GM12878 (cell line): Measurements from ENCODE around the gene ACE. TPM values are rescaled to one million over a fixed set of nuclear protein-coding genes. Genes with fewer than 3 reads are reported as not detected.

Experiments used
- ATAC-seq: fragments of 200-7000 bp; cut with Tn5 transposase; 3 replicates; pipeline ENCODE4 v1.9.1; 2020; ENCODE audit warnings: mild to moderate bottlenecking, moderate library complexity
- BruUV-seq: library from RNA; stranded (reverse); fragments of 400-500 nt; replicated peaks from 2 replicates; lab custom pipeline; 2021; lab: Mats Ljungman, UMichigan
- CTCF ChIA-PET: fragments of 300-600 bp; sonication (Branson Sonifier 250); formaldehyde crosslinking; extraction: SDS; loops from one replicate; lab custom pipeline; 2021; ENCODE audit warnings: inconsistent platforms; lab: Yijun Ruan, JAX
- POLR2A ChIA-PET: fragments of 350-600 bp; formaldehyde crosslinking; extraction: SDS; loops from one replicate; lab custom pipeline; 2021; ENCODE audit warnings: inconsistent platforms; lab: Charles Lee
- RAD21 ChIA-PET: fragments of 300-600 bp; sonication (Branson Sonifier 250); formaldehyde crosslinking; loops from one replicate; lab custom pipeline; 2023; ENCODE audit warnings: antibody characterized with exemption; ENCODE audit not compliant: unreplicated experiment; lab: Charles Lee
- SMC1A ChIA-PET: fragments of 300-600 bp; sonication (Branson Sonifier 250); formaldehyde crosslinking; loops from one replicate; lab custom pipeline; 2023; ENCODE audit not compliant: unreplicated experiment, uncharacterized antibody; lab: Charles Lee
- DNase-seq: peaks from one replicate; pipeline ENCODE4 v3.0.0-alpha.2; 2011; ENCODE audit warnings: low read depth, low spot score
- FAIRE-seq: peaks from 3 replicates; lab custom pipeline; 2011; peaks lifted over from hg19 to GRCh38; lab: Jason Lieb, UNC
- H2AFZ ChIP-seq: 2 replicates; pipeline ENCODE4 v1.6.0; 2011; ENCODE audit warnings: low read depth, low read length, control low read depth; ENCODE audit not compliant: control insufficient read depth
- H3K27ac ChIP-seq: 2 replicates; pipeline ENCODE4 v1.5.1; 2011; ENCODE audit warnings: control low read depth; ENCODE audit not compliant: control insufficient read depth, insufficient read depth
- H3K27me3 ChIP-seq, 2 experiments: replicated peaks in 1 of 2; 2 replicates each; pipeline versions ENCODE4 v1.6.0 to v1.6.1; 2011; ENCODE audit warnings: low read length in 1 of 2; ENCODE audit not compliant: control insufficient read depth in 2 of 2, insufficient read depth in 2 of 2
- H3K36me3 ChIP-seq, 2 experiments: 2 replicates each; pipeline ENCODE4 v1.5.1; 2011; ENCODE audit warnings: low read length in 1 of 2; ENCODE audit not compliant: control insufficient read depth in 2 of 2, insufficient read depth in 2 of 2
- H3K4me1 ChIP-seq: 2 replicates; pipeline ENCODE4 v1.6.1; 2011; ENCODE audit warnings: mild to moderate bottlenecking, low read length, moderate library complexity, mixed read lengths; ENCODE audit not compliant: control insufficient read depth, insufficient read depth
- H3K4me2 ChIP-seq: 2 replicates; pipeline ENCODE4 v1.6.0; 2011; ENCODE audit warnings: control low read depth; ENCODE audit not compliant: control insufficient read depth, insufficient read depth
- H3K4me3 ChIP-seq: fragments of 200-600 bp; sonication (generic); 2 replicates; pipeline ENCODE4 v1.5.1; 2016
- H3K79me2 ChIP-seq: 2 replicates; pipeline ENCODE4 v1.6.0; 2011; ENCODE audit warnings: low read length; ENCODE audit not compliant: control insufficient read depth, insufficient read depth
- H3K9ac ChIP-seq: 2 replicates; pipeline ENCODE4 v1.8.0; 2011; ENCODE audit warnings: low read length, control low read depth, mixed read lengths; ENCODE audit not compliant: control insufficient read depth, insufficient read depth
- H3K9me3 ChIP-seq: replicated peaks from 3 replicates; pipeline ENCODE4 v1.5.1; 2011; ENCODE audit warnings: mild to moderate bottlenecking, low read length; ENCODE audit not compliant: control insufficient read depth, insufficient read depth
- H4K20me1 ChIP-seq: 2 replicates; pipeline ENCODE4 v1.6.0; 2011; ENCODE audit not compliant: control insufficient read depth, insufficient read depth
- E2F4 ChIP-seq: IDR thresholded peaks from 2 replicates; pipeline ENCODE4 v1.6.1; 2012; ENCODE audit warnings: low read depth, low read length, improper control_type of control experiment
- NBN ChIP-seq: fragments of 450-650 bp; IDR thresholded peaks from 2 replicates; pipeline ENCODE4 v1.6.1; 2016
- POLR2AphosphoS5 ChIP-seq: IDR thresholded peaks from 2 replicates; pipeline ENCODE4 v1.6.1; 2011; ENCODE audit warnings: mild to moderate bottlenecking, low read length, inconsistent platforms
- RUNX3 ChIP-seq: IDR thresholded peaks from 2 replicates; pipeline ENCODE4 v1.6.1; 2012; ENCODE audit warnings: low read length, inconsistent platforms
- SMAD1 ChIP-seq: fragments of 450-650 bp; IDR thresholded peaks from 2 replicates; pipeline ENCODE4 v1.6.1; 2018; ENCODE audit warnings: mild to moderate bottlenecking, low read depth; ENCODE audit not compliant: partially characterized antibody
- SMC3 ChIP-seq: IDR thresholded peaks from 2 replicates; pipeline ENCODE4 v1.6.1; 2011; ENCODE audit warnings: low read length, improper control_type of control experiment, borderline replicate concordance
- WGBS: methylation state at CpG from one replicate; pipeline ENCODE4 v1.1.6; 2016; ENCODE audit warnings: low lambda C conversion rate; ENCODE audit not compliant: insufficient replicate concordance, insufficient coverage; ENCODE audit errors: missing lambda C conversion rate; 5-methylcytosine and 5-hydroxymethylcytosine counted together
- in situ Hi-C: fragments of 300-500 bp; cut with MboI; formaldehyde crosslinking; loops from 9 replicates; pipeline ENCODE4 v1.14.3; 2018; ENCODE audit warnings: mixed read lengths
- intact Hi-C: fragments of 100-400 bp; cut with micrococcal nuclease; formaldehyde crosslinking; loops from one replicate; pipeline ENCODE4 v1.14.2; 2022; ENCODE audit not compliant: unreplicated experiment
- polyA plus RNA-seq, 11 experiments: library from polyadenylated mRNA; depleted of rRNA in 4 of 11; unstranded in 6 of 11; stranded (reverse) in 5 of 11; fragments of >200 nt; fragmentation: Nextera tagmentation in 4 of 11; fragmentation: Illumina TruSeq in 1 of 11; extraction: Ambion mirVana in 4 of 11; extraction: Trizol in 1 of 11; gene quantifications; 1 replicate in 1 of 11; 2 replicates in 10 of 11; pipeline versions ENCODE4 v1.2.1 to v1.2.3, GENCODE V29; 2011 to 2016; ENCODE audit warnings: inconsistent platforms in 2 of 11, missing spikeins in 2 of 11, low read depth in 1 of 11
- total RNA-seq, 4 experiments: library from RNA; depleted of rRNA in 3 of 4; stranded (reverse); fragments of >200 nt in 3 of 4; fragmentation: Illumina TruSeq in 1 of 4; extraction: Trizol in 1 of 4; gene quantifications; 2 replicates each; pipeline versions ENCODE4 v1.2.1 to v1.2.3, GENCODE V29; 2013 to 2021

ACE gene
- total and polyA plus RNA-seq, 10 of the 15 experiments (the other 5 are each of a cell fraction or from before 2014, with no cell fraction given): 0.46 TPM; not detected in 9

DNA sequence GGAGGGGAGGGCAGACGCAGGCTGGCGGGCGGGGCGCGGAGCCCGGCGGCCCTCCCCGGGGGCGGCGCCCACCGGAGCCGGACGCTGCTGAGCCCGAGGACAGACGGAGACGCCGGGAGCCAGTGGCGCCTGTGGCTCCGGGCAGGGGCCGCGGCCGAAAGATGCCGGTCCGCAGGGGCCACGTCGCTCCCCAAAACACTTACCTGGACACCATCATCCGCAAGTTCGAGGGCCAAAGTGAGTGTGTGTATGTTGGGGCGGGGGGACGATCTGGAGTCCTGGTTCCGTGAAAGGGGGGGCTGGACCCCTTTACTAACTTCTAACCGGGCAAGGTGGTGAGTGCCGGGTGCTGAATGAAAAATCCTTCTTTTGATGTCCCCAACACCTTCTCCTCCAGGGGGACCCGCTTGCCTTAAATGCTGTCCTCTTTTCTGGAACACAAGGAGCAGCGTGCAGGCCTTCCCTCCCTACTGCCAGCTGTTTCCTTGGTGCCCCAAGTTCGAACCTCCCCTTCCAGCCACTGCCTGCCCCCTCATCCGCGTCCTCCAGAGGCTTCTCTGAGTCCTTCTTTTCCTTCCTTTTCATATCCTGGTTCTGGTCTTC lies 46.5 kb downstream of the ACE start, which contains the start of gene KCNH6:
Gene KCNH6, plus strand, starts transcription at position 106 of the 603 bp plus-strand sequence. Its CDS starts 56 bp downstream, at position 162.
- SMC1A ChIA-PET: no interaction called here
- Histone ChIP-seq H4K20me1 (no peaks in the 10 kb centered on the region), H2AFZ (no peak within 1 kb of the TSS), H3K9ac (no peak within 1 kb of the TSS), H3K27me3 (no peaks in the 10 kb centered on the region), H3K4me2 (no peak within 1 kb of the TSS), H3K4me3 (no peak within 1 kb of the TSS), H3K27ac (no peak within 1 kb of the TSS), H3K79me2 (no peaks in the 10 kb centered on the region), H3K9me3 (no peaks in the 10 kb centered on the region), H3K4me1 (no peaks in the 10 kb centered on the region), H3K36me3 (no peaks in the 10 kb centered on the region)
- POLR2A ChIA-PET: no interaction called here
- CTCF ChIA-PET: no interaction called here
- WGBS: 4% methylated on average over 34 of the region's 38 CpGs
- RAD21 ChIA-PET: no interaction called here
- ATAC-seq: no peak; the same call in 2 of the 3 replicates
- BruUV-seq: no TSS peak
- no peak for FAIRE-seq
- in situ Hi-C loops: no loop called here
- no peak for DNase-seq
- no peak for TF ChIP-seq E2F4
- TF ChIP-seq POLR2AphosphoS5: no peak
- no peak for TF ChIP-seq SMAD1
- intact Hi-C loops: no loop called here

GRCh38 chr17:63524051-63524450 lies 47.2 kb downstream of the ACE start:
- no peak for ATAC-seq
- no peak for FAIRE-seq
- CTCF ChIA-PET: no interaction called here
- no peak for DNase-seq
- TF ChIP-seq NBN: no peak
- no peak for TF ChIP-seq SMC3
- no peak for TF ChIP-seq RUNX3
- TF ChIP-seq, all 136 proteins: peak for 0
- intact Hi-C loops (no loop called here), in situ Hi-C loops (no loop called here)
- H3K9ac ChIP-seq: no peak overlapping the region
- no peak overlapping the region for H3K4me3 ChIP-seq
- RAD21 ChIA-PET: no interaction called here
- no peak overlapping the region for H3K4me2 ChIP-seq
- H3K36me3 ChIP-seq: no peaks in the 10 kb centered on the region
- no TSS peak for BruUV-seq
- no peaks in the 10 kb centered on the region for H3K4me1 ChIP-seq
- H3K79me2 ChIP-seq: no peaks in the 10 kb centered on the region
- no peak overlapping the region for H3K27ac ChIP-seq
- SMC1A ChIA-PET: no interaction called here
- WGBS: 67% methylated on average over 14 of the region's 14 CpGs
- no peaks in the 10 kb centered on the region for H3K9me3 ChIP-seq
- no peaks in the 10 kb centered on the region for H4K20me1 ChIP-seq
- POLR2A ChIA-PET: no interaction called here
- no peak overlapping the region for H2AFZ ChIP-seq
- no peaks in the 10 kb centered on the region for H3K27me3 ChIP-seq
